DND-41 (cell line): ENCODE measurements around the gene PUM1.

Source experiments
- CTCF ChIP-seq: IDR thresholded peaks from 2 replicates; pipeline ENCODE4 v1.5.1; 2012; ENCODE audit warnings: borderline replicate concordance, low read length, moderate library complexity, mild to moderate bottlenecking; ENCODE audit not compliant: poor library complexity, severe bottlenecking; ENCODE audit errors: extremely low read depth
- EZH2 ChIP-seq: IDR thresholded peaks from 3 replicates; pipeline ENCODE4 v1.6.1; 2012; ENCODE audit warnings: borderline replicate concordance, low read depth, mild to moderate bottlenecking, moderate library complexity, low read length, inconsistent platforms; ENCODE audit not compliant: severe bottlenecking

GRCh38 chr1:30905403-30905802 lies 160.1 kb downstream of the PUM1 start:
- no peak for TF ChIP-seq CTCF
- TF ChIP-seq EZH2, result no peak
